Smooth muscle cell (in vitro differentiated cells): ENCODE measurements around the gene RASSF10. TPM values are rescaled to one million over a fixed set of nuclear protein-coding genes. Genes with fewer than 3 reads are reported as not detected.

Experiments
- DNase-seq: peaks from one replicate; lab custom pipeline; 2025; ENCODE audit not compliant: unreplicated experiment; lab: John Stamatoyannopoulos, UW
- H2AFZ ChIP-seq: fragments of 200-600 bp; sonication (generic); 2 replicates; pipeline ENCODE4 v1.6.0; 2016; ENCODE audit warnings: antibody characterized with exemption, low read depth, mild to moderate bottlenecking
- H3F3A ChIP-seq: fragments of 200-600 bp; sonication (generic); 2 replicates; pipeline ENCODE4 v1.6.0; 2017; ENCODE audit warnings: antibody characterized with exemption, low read depth
- H3K27ac ChIP-seq: fragments of 200-600 bp; sonication (generic); 2 replicates; pipeline ENCODE4 v1.5.1; 2016; ENCODE audit warnings: low read depth, mild to moderate bottlenecking
- H3K27me3 ChIP-seq: fragments of 200-600 bp; sonication (generic); 2 replicates; pipeline ENCODE4 v1.6.1; 2016; ENCODE audit warnings: low read depth, mild to moderate bottlenecking
- H3K36me3 ChIP-seq: fragments of 200-600 bp; sonication (generic); 2 replicates; pipeline ENCODE4 v1.5.1; 2016; ENCODE audit warnings: low read depth
- H3K4me1 ChIP-seq: fragments of 200-600 bp; sonication (generic); 2 replicates; pipeline ENCODE4 v1.5.1; 2016; ENCODE audit warnings: low read depth
- H3K4me2 ChIP-seq: fragments of 200-600 bp; sonication (generic); 2 replicates; pipeline ENCODE4 v1.6.0; 2016; ENCODE audit warnings: mild to moderate bottlenecking
- H3K4me3 ChIP-seq: fragments of 200-600 bp; sonication (generic); 2 replicates; pipeline ENCODE4 v1.5.1; 2016; ENCODE audit warnings: mild to moderate bottlenecking
- H3K79me2 ChIP-seq: fragments of 200-600 bp; sonication (generic); 2 replicates; pipeline ENCODE4 v1.6.0; 2016; ENCODE audit warnings: low read depth, mild to moderate bottlenecking
- H3K9ac ChIP-seq: fragments of 200-600 bp; sonication (generic); 2 replicates; pipeline ENCODE4 v1.6.0; 2016; ENCODE audit warnings: low read depth
- H3K9me3 ChIP-seq: fragments of 200-600 bp; sonication (generic); replicated peaks from 2 replicates; pipeline ENCODE4 v1.5.1; 2016; ENCODE audit warnings: low read depth
- H4K20me1 ChIP-seq: fragments of 200-600 bp; sonication (generic); 2 replicates; pipeline ENCODE4 v1.6.0; 2016; ENCODE audit warnings: low read depth
- WGBS: methylation state at CpG from one replicate; pipeline ENCODE4 v1.1.7; 2016; ENCODE audit warnings: low lambda C conversion rate; 5-methylcytosine and 5-hydroxymethylcytosine counted together
- polyA plus RNA-seq: library from polyadenylated mRNA; unstranded; fragments of >200 nt; fragmentation: Nextera tagmentation; extraction: Ambion mirVana; gene quantifications from 2 replicates; pipeline ENCODE4 v1.2.1, GENCODE V29; 2016
- total RNA-seq: library from RNA; depleted of rRNA; stranded (reverse); fragments of >200 nt; gene quantifications from 2 replicates; pipeline ENCODE4 v1.2.3, GENCODE V29; 2014
- TF ChIP-seq, protein P1 (sequence below): fragments of 200-600 bp; sonication (generic); IDR thresholded peaks from 2 replicates; pipeline ENCODE4 v1.5.1; 2017; ENCODE audit warnings: borderline replicate concordance, mild to moderate bottlenecking, antibody characterized with exemption; ENCODE audit not compliant: insufficient read depth, poor library complexity, severe bottlenecking

Gene RASSF10
- total and polyA plus RNA-seq, 2 experiments from 2014 or later: 2.2 TPM; not detected in 1

- no peaks in the 10 kb centered on the region for H3K79me2 ChIP-seq
- TF ChIP-seq, protein P1, sequence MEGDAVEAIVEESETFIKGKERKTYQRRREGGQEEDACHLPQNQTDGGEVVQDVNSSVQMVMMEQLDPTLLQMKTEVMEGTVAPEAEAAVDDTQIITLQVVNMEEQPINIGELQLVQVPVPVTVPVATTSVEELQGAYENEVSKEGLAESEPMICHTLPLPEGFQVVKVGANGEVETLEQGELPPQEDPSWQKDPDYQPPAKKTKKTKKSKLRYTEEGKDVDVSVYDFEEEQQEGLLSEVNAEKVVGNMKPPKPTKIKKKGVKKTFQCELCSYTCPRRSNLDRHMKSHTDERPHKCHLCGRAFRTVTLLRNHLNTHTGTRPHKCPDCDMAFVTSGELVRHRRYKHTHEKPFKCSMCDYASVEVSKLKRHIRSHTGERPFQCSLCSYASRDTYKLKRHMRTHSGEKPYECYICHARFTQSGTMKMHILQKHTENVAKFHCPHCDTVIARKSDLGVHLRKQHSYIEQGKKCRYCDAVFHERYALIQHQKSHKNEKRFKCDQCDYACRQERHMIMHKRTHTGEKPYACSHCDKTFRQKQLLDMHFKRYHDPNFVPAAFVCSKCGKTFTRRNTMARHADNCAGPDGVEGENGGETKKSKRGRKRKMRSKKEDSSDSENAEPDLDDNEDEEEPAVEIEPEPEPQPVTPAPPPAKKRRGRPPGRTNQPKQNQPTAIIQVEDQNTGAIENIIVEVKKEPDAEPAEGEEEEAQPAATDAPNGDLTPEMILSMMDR: no peak
- H4K20me1 ChIP-seq: no peaks in the 10 kb centered on the region
- no peaks in the 10 kb centered on the region for H3F3A ChIP-seq
- H3K27me3 ChIP-seq: no peaks in the 10 kb centered on the region
- H3K36me3 ChIP-seq: no peaks in the 10 kb centered on the region
- no peaks in the 10 kb centered on the region for H3K4me1 ChIP-seq
- no peak overlapping the region for H3K4me3 ChIP-seq
- 92% methylated on average over 1 of the region's 1 CpG for WGBS
- H2AFZ ChIP-seq: no peak overlapping the region
- H3K27ac ChIP-seq: no peak overlapping the region
- no peak overlapping the region for H3K4me2 ChIP-seq
- H3K9ac ChIP-seq: no peak overlapping the region
- no peak for DNase-seq
- no peaks in the 10 kb centered on the region for H3K9me3 ChIP-seq
Measured at GRCh38 chr11:12991426-12991825, 17.7 kb upstream of the RASSF10 start.

DNA sequence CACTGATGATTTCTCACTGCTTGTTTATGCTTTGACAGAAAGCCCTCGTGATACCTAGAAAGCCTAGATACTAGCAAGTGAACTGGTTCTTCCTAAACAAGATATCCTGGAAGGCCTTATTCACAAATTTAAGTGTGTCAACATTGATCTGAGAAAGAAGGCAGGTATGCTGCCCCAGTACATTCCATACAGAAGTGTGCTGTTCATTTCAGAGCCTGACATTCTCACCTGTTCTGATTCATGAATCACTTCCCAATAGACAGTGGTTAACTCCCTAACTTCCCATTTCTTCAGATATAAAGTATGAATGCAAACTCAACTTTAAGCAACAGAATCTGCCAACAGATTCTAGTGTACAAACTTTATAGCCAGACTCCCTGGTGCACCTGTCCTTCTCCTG, 15.5 kb upstream of the RASSF10 start:
- Histone ChIP-seq H4K20me1 (no peaks in the 10 kb centered on the region), H3K79me2 (no peaks in the 10 kb centered on the region), H2AFZ (no peak overlapping the region), H3K27ac (no peak overlapping the region), H3F3A (no peaks in the 10 kb centered on the region), H3K4me2 (no peak overlapping the region), H3K4me3 (no peak overlapping the region), H3K4me1 (no peaks in the 10 kb centered on the region), H3K9ac (no peak overlapping the region), H3K27me3 (peaks cover 3% of the 10 kb centered on the region), H3K9me3 (no peaks in the 10 kb centered on the region), H3K36me3 (no peaks in the 10 kb centered on the region)
- WGBS: 77% methylated on average over 1 of the region's 1 CpG
- TF ChIP-seq, protein P1: no peak
- no peak for DNase-seq

- TF ChIP-seq, protein P1: no peak
- H3K36me3 ChIP-seq: no peaks in the 10 kb centered on the region
- no peak for DNase-seq
- no peak overlapping the region for H3K9ac ChIP-seq
- WGBS: 95% methylated on average over 2 of the region's 2 CpGs
- no peak overlapping the region for H3K4me3 ChIP-seq
- no peaks in the 10 kb centered on the region for H3F3A ChIP-seq
- no peak overlapping the region for H2AFZ ChIP-seq
- no peaks in the 10 kb centered on the region for H3K9me3 ChIP-seq
- H3K79me2 ChIP-seq: no peaks in the 10 kb centered on the region
- H3K4me2 ChIP-seq: no peak overlapping the region
- no peaks in the 10 kb centered on the region for H4K20me1 ChIP-seq
- no peaks in the 10 kb centered on the region for H3K4me1 ChIP-seq
- H3K27me3 ChIP-seq: peaks cover 3% of the 10 kb centered on the region
- no peak overlapping the region for H3K27ac ChIP-seq
Measured at GRCh38 chr11:12994476-12994875, 14.6 kb upstream of the RASSF10 start.

- TF ChIP-seq, protein P1: no peak
- no peaks in the 10 kb centered on the region for H3F3A ChIP-seq
- H3K27me3 ChIP-seq: peaks cover 3% of the 10 kb centered on the region
- no peak overlapping the region for H2AFZ ChIP-seq
- no peaks in the 10 kb centered on the region for H4K20me1 ChIP-seq
- no peak overlapping the region for H3K4me3 ChIP-seq
- H3K4me2 ChIP-seq: no peak overlapping the region
- H3K9ac ChIP-seq: no peak overlapping the region
- no peak for DNase-seq
- no peaks in the 10 kb centered on the region for H3K79me2 ChIP-seq
- no peak overlapping the region for H3K27ac ChIP-seq
- H3K36me3 ChIP-seq: no peaks in the 10 kb centered on the region
- H3K9me3 ChIP-seq: no peaks in the 10 kb centered on the region
- H3K4me1 ChIP-seq: no peaks in the 10 kb centered on the region
Measured at GRCh38 chr11:12995188-12995587, 13.9 kb upstream of the RASSF10 start.
